Esophagus (tissue), 2 donors: ENCODE measurements around the gene HOXB7. TPM values are rescaled to one million over a fixed set of nuclear protein-coding genes. Genes with fewer than 3 reads are reported as not detected.

Experiments
- H3K27ac ChIP-seq, 2 donors: one replicate each; pipeline ENCODE4 v1.5.1; 2013; ENCODE audit warnings: low read depth in 2 of 2, mild to moderate bottlenecking in 2 of 2, inconsistent platforms in 1 of 2, low read length in 1 of 2, moderate library complexity in 1 of 2
- H3K27me3 ChIP-seq, 2 donors: one replicate each; pipeline ENCODE4 v1.6.1; 2013; ENCODE audit warnings: low read length in 2 of 2, control low read depth in 1 of 2, mild to moderate bottlenecking in 1 of 2; ENCODE audit not compliant: insufficient read depth in 2 of 2, control insufficient read depth in 1 of 2
- H3K36me3 ChIP-seq, 2 donors: one replicate each; pipeline ENCODE4 v1.6.1; 2013; ENCODE audit warnings: low read length in 1 of 2; ENCODE audit not compliant: control insufficient read depth in 2 of 2, insufficient read depth in 2 of 2
- H3K4me1 ChIP-seq, 2 donors: one replicate each; pipeline ENCODE4 v1.6.1; 2013; ENCODE audit warnings: low read length in 1 of 2; ENCODE audit not compliant: control insufficient read depth in 2 of 2, insufficient read depth in 2 of 2
- H3K4me3 ChIP-seq, 2 donors: one replicate each; pipeline ENCODE4 v1.5.1; 2013; ENCODE audit warnings: low read length in 2 of 2, mild to moderate bottlenecking in 2 of 2, low read depth in 1 of 2, moderate library complexity in 1 of 2
- H3K9me3 ChIP-seq, 2 donors: one replicate each; pipeline ENCODE4 v1.6.1; 2013; ENCODE audit warnings: mild to moderate bottlenecking in 2 of 2, low read depth in 1 of 2, low read length in 1 of 2, moderate library complexity in 1 of 2; ENCODE audit not compliant: control insufficient read depth in 2 of 2, insufficient read depth in 1 of 2
- WGBS, 2 donors: extraction: QIAGEN DNeasy Blood & Tissue Kit; methylation state at CpG; one replicate each; pipeline ENCODE4 v1.1.7; 2013; 5-methylcytosine and 5-hydroxymethylcytosine counted together
- polyA plus RNA-seq, 2 donors: library from polyadenylated mRNA; stranded (reverse); fragments of 200-250 nt; gene quantifications; one replicate each; pipeline ENCODE4 v1.2.3, GENCODE V29; 2013
- donor health status: healthy with polysubstance abuse.
- donor health status: Bipolar disorder and iron deficiency.

The HOXB7 gene
- polyA plus RNA-seq, 2 donors = 0.27 to 0.39 TPM

DNA sequence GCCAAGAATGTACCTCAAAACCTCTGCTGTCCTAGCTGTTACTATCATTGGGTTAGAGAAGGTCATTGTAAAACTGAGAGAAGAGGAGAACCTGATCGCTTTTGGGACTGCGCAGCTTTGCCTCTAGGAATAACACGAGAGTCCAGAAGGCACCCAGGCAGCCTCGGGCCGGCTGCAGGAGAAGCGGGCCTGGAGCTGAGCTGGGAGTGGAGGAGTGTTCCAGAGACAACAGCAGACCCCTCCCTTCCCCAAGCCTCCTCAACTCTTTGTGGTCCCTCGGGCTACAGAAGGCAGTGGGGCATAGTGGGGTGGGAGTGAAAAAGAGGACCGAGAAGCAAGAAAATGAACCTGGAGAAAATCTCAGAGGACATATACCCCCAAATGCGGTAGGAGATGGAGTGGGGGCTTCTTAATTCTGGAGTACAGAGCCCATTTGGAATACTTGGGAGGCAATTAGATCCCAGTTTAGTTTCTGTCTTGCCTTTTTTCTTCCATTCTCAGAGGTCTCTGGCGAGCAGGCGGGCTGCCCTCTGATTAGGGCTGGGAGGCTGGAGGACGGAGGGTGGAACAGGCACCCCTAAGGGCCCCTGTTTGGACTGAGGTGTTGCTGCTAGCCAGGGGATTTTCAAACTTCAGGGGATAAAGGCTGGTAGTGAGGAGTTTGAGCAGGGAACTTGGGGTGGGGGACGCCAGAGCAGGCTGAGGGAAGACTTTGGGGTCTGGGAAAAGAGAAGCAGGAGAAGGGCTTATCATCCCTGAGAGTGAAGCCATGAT is 52.6 kb downstream of the HOXB7 start:
- Histone ChIP-seq H3K4me1 (peaks cover 4 to 13% of the 10 kb centered on the region in 2 donors), H3K27ac (peak overlapping the region; percentile 67 to 91), H3K36me3 (no peaks in the 10 kb centered on the region), H3K27me3 (no peaks in the 10 kb centered on the region), H3K9me3 (no peaks in the 10 kb centered on the region), H3K4me3 (peak overlapping the region; percentile 33 to 46)
- 62 to 65% methylated on average over 13 of the region's 13 CpGs for WGBS, 2 donors

Other genes starting within 250 kb of the HOXB7 start
- gene SKAP1, start 180.8 kb downstream of the HOXB7 start, polyA plus RNA-seq = 1 to 10 TPM; 1.1 to 2.6 TPM
- gene HOXB1, start 80.0 kb downstream of the HOXB7 start, polyA plus RNA-seq = 1 to 10 TPM in 1 of 2 donors, under 1 TPM in 1; 0.29 to 1.0 TPM
- gene HOXB2, start 65.9 kb downstream of the HOXB7 start, polyA plus RNA-seq = 10 to 100 TPM; 11.3 to 18.9 TPM
- gene HOXB4, start 32.7 kb downstream of the HOXB7 start, polyA plus RNA-seq = 1 to 10 TPM; 1.8 to 4.2 TPM
- gene HOXB3, start 20.8 kb downstream of the HOXB7 start, polyA plus RNA-seq = 10 to 100 TPM in 1 of 2 donors, 1 to 10 TPM in 1; 6.3 to 12.7 TPM
- gene HOXB5, start 17.2 kb downstream of the HOXB7 start, polyA plus RNA-seq = under 1 TPM; 0.09 to 0.10 TPM
- gene HOXB6, start 6.0 kb downstream of the HOXB7 start, polyA plus RNA-seq = under 1 TPM; 0.29 to 0.31 TPM
- gene HOXB8, start 4.3 kb upstream of the HOXB7 start, polyA plus RNA-seq = not detected
- under 1 TPM in 1 of 2 donors, not detected in 1; 0.02 TPM for gene HOXB9, start 15.3 kb upstream of the HOXB7 start, polyA plus RNA-seq
- under 1 TPM in 1 of 2 donors, not detected in 1; 0.63 TPM for gene PRAC1, start 111.5 kb upstream of the HOXB7 start, polyA plus RNA-seq
- under 1 TPM in 1 of 2 donors, not detected in 1; 0.41 TPM for gene PRAC2, start 112.2 kb upstream of the HOXB7 start, polyA plus RNA-seq
- gene HOXB13, start 117.7 kb upstream of the HOXB7 start, polyA plus RNA-seq = under 1 TPM; 0.01 to 0.04 TPM
- gene TTLL6, start 206.2 kb upstream of the HOXB7 start, polyA plus RNA-seq = under 1 TPM; 0.02 to 0.05 TPM
- gene CALCOCO2, start 220.0 kb upstream of the HOXB7 start, polyA plus RNA-seq = 10 to 100 TPM; 38.8 to 57.5 TPM